Retinal pigment epithelial cell (primary cell): ENCODE results near the gene DISP3.

Experiments used
- DNase-seq: peaks from one replicate; pipeline ENCODE4 v3.0.0-alpha.2; 2010; ENCODE audit warnings: low read depth
- H3K4me3 ChIP-seq: 2 replicates; pipeline ENCODE4 v1.5.1; 2011; ENCODE audit warnings: mild to moderate bottlenecking, low read length, control low read depth, moderate library complexity
- CTCF ChIP-seq: conservative IDR thresholded peaks from 2 replicates; pipeline ENCODE4 v1.5.1; 2011; ENCODE audit warnings: low read depth, low read length, control low read depth, inconsistent platforms

DISP3 gene

GRCh38 chr1:11494771-11495170 lies 15.8 kb downstream of the DISP3 start:
- DNase-seq, result no peak
- no peak overlapping the region for H3K4me3 ChIP-seq
- no peak for TF ChIP-seq CTCF

GRCh38 chr1:11495579-11495978 lies 16.6 kb downstream of the DISP3 start:
- no peak for TF ChIP-seq CTCF

GRCh38 chr1:11496551-11497080 lies 17.7 kb downstream of the DISP3 start:
- no peak overlapping the region for H3K4me3 ChIP-seq
- TF ChIP-seq CTCF, result no peak
- DNase-seq, result no peak

More at GRCh38 chr1:11495579-11495978, 16.6 kb downstream of the DISP3 start:
- no peak for DNase-seq
- H3K4me3 ChIP-seq, result no peak overlapping the region

- no peak for DNase-seq
- no peak for TF ChIP-seq CTCF
- no peak overlapping the region for H3K4me3 ChIP-seq
Observed at GRCh38 chr1:11498956-11499594, 20.1 kb downstream of the DISP3 start.

GRCh38 chr1:11499601-11500331 lies 20.8 kb downstream of the DISP3 start:
- no peak overlapping the region for H3K4me3 ChIP-seq
- no peak for TF ChIP-seq CTCF
- DNase-seq, result no peak

GRCh38 chr1:11500881-11501280 lies 21.9 kb downstream of the DISP3 start:
- DNase-seq, result no peak
- TF ChIP-seq CTCF, result no peak
- no peak overlapping the region for H3K4me3 ChIP-seq

- H3K4me3 ChIP-seq, result no peak overlapping the region
- no peak for TF ChIP-seq CTCF
- DNase-seq, result no peak
Observed at GRCh38 chr1:11501491-11501897, 22.5 kb downstream of the DISP3 start.
